Esophagus muscularis mucosa (tissue), 4 donors: ENCODE measurements around the gene INPP5A. TPM values are rescaled to one million over a fixed set of nuclear protein-coding genes. Genes with fewer than 3 reads are reported as not detected.

Source experiments
- DNase-seq: peaks from one replicate; pipeline ENCODE4 v3.0.0-alpha.2; 2017; ENCODE audit errors: extremely low spot score
- H3K27ac ChIP-seq, 4 donors: fragments of 200-600 bp; sonication (generic); replicated peaks in 1 of 4; 1 replicate in 3 of 4; 2 replicates in 1 of 4; pipeline ENCODE4 v1.5.1; 2016 to 2019; ENCODE audit warnings: mild to moderate bottlenecking in 1 of 4
- H3K27me3 ChIP-seq, 4 donors: fragments of 200-600 bp; sonication (generic); one replicate each; pipeline versions ENCODE4 v1.5.1 to v1.6.0; 2016 to 2019
- H3K36me3 ChIP-seq, 4 donors: fragments of 200-600 bp; sonication (generic); one replicate each; pipeline ENCODE4 v1.5.1; 2016 to 2019
- H3K4me1 ChIP-seq, 4 donors: fragments of 200-600 bp; sonication (generic); one replicate each; pipeline ENCODE4 v1.5.1; 2016 to 2019
- H3K4me3 ChIP-seq, 4 donors: fragments of 200-600 bp; sonication (generic); 1 replicate in 2 of 4; 2 replicates in 2 of 4; pipeline ENCODE4 v1.5.1; 2016 to 2019; ENCODE audit warnings: mild to moderate bottlenecking in 4 of 4, moderate library complexity in 1 of 4
- H3K9me3 ChIP-seq, 4 donors: fragments of 200-600 bp; sonication (generic); 1 replicate in 3 of 4; 2 replicates in 1 of 4; pipeline ENCODE4 v1.5.1; 2016 to 2019
- CTCF ChIP-seq, 3 experiments: fragments of 200-600 bp in 2 of 3; fragments of 450-650 bp in 1 of 3; sonication (generic) in 2 of 3; IDR thresholded peaks; one replicate each; pipeline ENCODE4 v1.5.1; 2017 to 2019; ENCODE audit warnings: antibody characterized with exemption in 3 of 3, mild to moderate bottlenecking in 2 of 3, moderate library complexity in 1 of 3
- EP300 ChIP-seq: sonication (generic); formaldehyde crosslinking; IDR thresholded peaks from one replicate; pipeline ENCODE4 v1.6.1; 2017; ENCODE audit warnings: antibody characterized with exemption
- POLR2A ChIP-seq: fragments of 450-650 bp; IDR thresholded peaks from one replicate; pipeline ENCODE4 v1.6.1; 2017; ENCODE audit warnings: antibody characterized with exemption, moderate library complexity, mild to moderate bottlenecking, low read depth
- POLR2AphosphoS5 ChIP-seq, 2 donors: sonication (generic); formaldehyde crosslinking; IDR thresholded peaks; one replicate each; pipeline ENCODE4 v1.6.1; 2017; ENCODE audit warnings: antibody characterized with exemption in 2 of 2
- WGBS: methylation state at CpG from one replicate; pipeline ENCODE4 v1.1.5; 2018; 5-methylcytosine and 5-hydroxymethylcytosine counted together
- intact Hi-C: fragments of 100-400 bp; cut with DNase I; formaldehyde crosslinking; loops from one replicate; pipeline ENCODE4 v1.15.1; 2023
- total RNA-seq, 4 donors: library from RNA; depleted of rRNA; stranded (reverse); fragments of >200 nt; gene quantifications; one replicate each; pipeline versions ENCODE4 v1.1.0 to v1.2.1, GENCODE V29; 2016

The INPP5A gene
- total RNA-seq, 4 donors from 2014 or later: 234 to 301 (median 245) TPM

GRCh38 chr10:132558516-132559413 is 21.2 kb downstream of the INPP5A start:
- no peak for TF ChIP-seq POLR2A
- TF ChIP-seq POLR2AphosphoS5 (IDR thresholded peaks at IDR 0.05): no peak
- H3K27ac ChIP-seq: peak overlapping the region in 2 of 4 donors; percentile 1 to 29
- H3K36me3 ChIP-seq: peaks cover 0 to 6% (median 0%) of the 10 kb centered on the region in 4 donors
- DNase-seq: no peak
- no peaks in the 10 kb centered on the region for H3K27me3 ChIP-seq
- peaks cover 26 to 95% (median 90%) of the 10 kb centered on the region in 4 donors for H3K4me1 ChIP-seq
- no peak overlapping the region for H3K4me3 ChIP-seq
- H3K9me3 ChIP-seq: no peaks in the 10 kb centered on the region
- WGBS: 88% methylated on average over 13 of the region's 32 CpGs
- intact Hi-C loops: no loop called here

- WGBS: 82% methylated on average over 11 of the region's 11 CpGs
- TF ChIP-seq EP300 (no peak), CTCF (IDR thresholded peaks at IDR 0.05) (no peak), POLR2AphosphoS5 (IDR thresholded peaks at IDR 0.05) (no peak), POLR2A (no peak)
- Histone ChIP-seq H3K27me3 (no peaks in the 10 kb centered on the region), H3K36me3 (peaks cover 0 to 6% (median 0%) of the 10 kb centered on the region in 4 donors), H3K4me3 (no peak overlapping the region), H3K27ac (peak overlapping the region in 3 of 4 donors; percentile 25 to 55 (median 28)), H3K9me3 (no peaks in the 10 kb centered on the region), H3K4me1 (peaks cover 26 to 95% (median 91%) of the 10 kb centered on the region in 4 donors)
- DNase-seq: no peak
- intact Hi-C loops: no loop called here
Observed at GRCh38 chr10:132559538-132559937, 22.0 kb downstream of the INPP5A start.

- Histone ChIP-seq H3K36me3 (peaks cover 0 to 6% (median 0%) of the 10 kb centered on the region in 4 donors), H3K4me1 (peaks cover 21 to 95% (median 91%) of the 10 kb centered on the region in 4 donors), H3K27ac (peak overlapping the region; percentile 25 to 55 (median 28)), H3K27me3 (no peaks in the 10 kb centered on the region), H3K4me3 (no peak overlapping the region), H3K9me3 (no peaks in the 10 kb centered on the region)
- no peak for DNase-seq
- 25% methylated on average over 10 of the region's 10 CpGs for WGBS
- intact Hi-C loops: no loop called here
- TF ChIP-seq POLR2A (no peak), POLR2AphosphoS5 (IDR thresholded peaks at IDR 0.05) (peak in 1 of 2 donors; percentile 22), CTCF (IDR thresholded peaks at IDR 0.05) (no peak)
Observed at GRCh38 chr10:132560241-132560731, 22.7 kb downstream of the INPP5A start.

- no peak for DNase-seq
- no peak for TF ChIP-seq POLR2A
- no peak for TF ChIP-seq EP300
- TF ChIP-seq POLR2AphosphoS5 (IDR thresholded peaks at IDR 0.05): no peak
- TF ChIP-seq CTCF (IDR thresholded peaks at IDR 0.05): no peak
- Histone ChIP-seq H3K27ac (no peak overlapping the region), H3K4me3 (no peak overlapping the region), H3K27me3 (no peaks in the 10 kb centered on the region), H3K4me1 (peaks cover 13 to 89% (median 76%) of the 10 kb centered on the region in 4 donors), H3K36me3 (no peaks in the 10 kb centered on the region), H3K9me3 (no peaks in the 10 kb centered on the region)
- intact Hi-C loops: no loop called here
- 91% methylated on average over 21 of the region's 29 CpGs for WGBS
Observed at GRCh38 chr10:132562177-132562915, 24.8 kb downstream of the INPP5A start.
